Type B pancreatic cell (in vitro differentiated cells): Measurements from ENCODE around the gene WDR37. TPM values are rescaled to one million over a fixed set of nuclear protein-coding genes. Genes with fewer than 3 reads are reported as not detected.

ENCODE experiments used
- DNase-seq: peaks from one replicate; pipeline ENCODE4 v3.0.0; 2021; ENCODE audit warnings: mixed read lengths; ENCODE audit not compliant: unreplicated experiment; ENCODE audit errors: extremely low spot score
- H3K27ac Mint-ChIP-seq: 2 replicates; pipeline ENCODE4 v1.8.0; 2021; ENCODE audit warnings: mild to moderate bottlenecking, mixed read lengths
- H3K27me3 Mint-ChIP-seq: 2 replicates; pipeline ENCODE4 v1.8.0; 2021; ENCODE audit warnings: mixed read lengths
- H3K36me3 Mint-ChIP-seq: 2 replicates; pipeline ENCODE4 v1.8.0; 2021; ENCODE audit warnings: mixed read lengths
- H3K4me1 Mint-ChIP-seq: one replicate; pipeline ENCODE4 v1.8.0; 2021; ENCODE audit warnings: mixed read lengths; ENCODE audit not compliant: unreplicated experiment
- H3K4me3 Mint-ChIP-seq: 2 replicates; pipeline ENCODE4 v1.8.0; 2021; ENCODE audit warnings: mild to moderate bottlenecking, mixed read lengths
- H3K9me3 Mint-ChIP-seq: 2 replicates; pipeline ENCODE4 v1.8.0; 2021; ENCODE audit warnings: mixed read lengths
- CTCF ChIP-seq: fragments of 200-600 bp; sonication (generic); conservative IDR thresholded peaks from 2 replicates; pipeline ENCODE4 v1.5.0; 2021; ENCODE audit warnings: antibody characterized with exemption, mild to moderate bottlenecking
- total RNA-seq: library from RNA; stranded (reverse); gene quantifications from 2 replicates; pipeline ENCODE4 v1.2.1, GENCODE V29; 2021; ENCODE audit warnings: low replicate concordance

Gene WDR37
- total RNA-seq, 1 donor from 2014 or later: 16.2 TPM

DNA sequence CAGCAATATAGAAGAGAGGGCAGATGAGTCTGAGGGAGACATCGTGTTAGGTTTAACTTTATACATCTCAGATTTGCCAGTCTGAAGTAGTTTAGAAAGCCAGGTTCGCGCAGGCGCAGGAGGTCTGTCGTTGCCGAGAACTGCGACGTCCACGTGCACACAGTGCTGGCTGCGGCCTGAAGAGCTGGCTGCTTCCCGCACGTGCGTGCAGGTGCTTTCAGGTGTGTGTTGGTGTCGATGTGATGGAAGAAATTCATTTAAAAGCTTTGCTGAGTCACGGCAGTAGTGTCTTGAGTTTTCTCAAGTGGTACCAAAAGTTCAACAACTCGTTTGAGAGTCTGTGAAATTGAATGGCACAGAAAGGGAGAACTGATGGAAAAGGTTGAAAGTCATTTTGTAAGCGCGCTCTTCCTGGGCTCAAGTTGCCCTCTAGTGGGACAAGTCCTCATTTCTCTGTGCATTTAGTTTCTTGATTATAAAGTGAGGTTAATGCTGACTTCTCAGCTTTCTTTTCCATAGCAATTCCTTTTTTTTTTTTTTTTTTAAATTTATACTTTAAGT is 18.6 kb downstream of the WDR37 start:
- no peak for DNase-seq
- TF ChIP-seq CTCF: peak; percentile 54
- H3K4me3 Mint-ChIP-seq: no peak overlapping the region
- no peak overlapping the region for H3K27ac Mint-ChIP-seq
- H3K4me1 Mint-ChIP-seq: no peaks in the 10 kb centered on the region
- no peaks in the 10 kb centered on the region for H3K27me3 Mint-ChIP-seq
- peaks cover 16% of the 10 kb centered on the region for H3K36me3 Mint-ChIP-seq
- H3K9me3 Mint-ChIP-seq: no peaks in the 10 kb centered on the region

- DNase-seq: no peak
Observed at GRCh38 chr10:1078668-1079067, 22.5 kb downstream of the WDR37 start.

GRCh38 chr10:1083581-1083980 is 27.4 kb downstream of the WDR37 start:
- DNase-seq: no peak
- no peak for TF ChIP-seq CTCF
- Mint-ChIP-seq H3K4me3 (no peak overlapping the region), H3K4me1 (no peaks in the 10 kb centered on the region), H3K36me3 (peaks cover 27% of the 10 kb centered on the region), H3K27ac (no peak overlapping the region), H3K9me3 (no peaks in the 10 kb centered on the region), H3K27me3 (no peaks in the 10 kb centered on the region)

More at GRCh38 chr10:1078668-1079067, 22.5 kb downstream of the WDR37 start:
- Mint-ChIP-seq H3K4me1 (no peaks in the 10 kb centered on the region), H3K27me3 (no peaks in the 10 kb centered on the region), H3K36me3 (peaks cover 20% of the 10 kb centered on the region), H3K9me3 (no peaks in the 10 kb centered on the region), H3K4me3 (no peak overlapping the region), H3K27ac (no peak overlapping the region)
- TF ChIP-seq CTCF: no peak

GRCh38 chr10:1084011-1084950 is 28.1 kb downstream of the WDR37 start:
- Mint-ChIP-seq H3K4me1 (no peaks in the 10 kb centered on the region), H3K27me3 (no peaks in the 10 kb centered on the region), H3K4me3 (no peak overlapping the region), H3K9me3 (no peaks in the 10 kb centered on the region), H3K27ac (no peak overlapping the region), H3K36me3 (peaks cover 26% of the 10 kb centered on the region)
- no peak for DNase-seq
- no peak for TF ChIP-seq CTCF

DNA sequence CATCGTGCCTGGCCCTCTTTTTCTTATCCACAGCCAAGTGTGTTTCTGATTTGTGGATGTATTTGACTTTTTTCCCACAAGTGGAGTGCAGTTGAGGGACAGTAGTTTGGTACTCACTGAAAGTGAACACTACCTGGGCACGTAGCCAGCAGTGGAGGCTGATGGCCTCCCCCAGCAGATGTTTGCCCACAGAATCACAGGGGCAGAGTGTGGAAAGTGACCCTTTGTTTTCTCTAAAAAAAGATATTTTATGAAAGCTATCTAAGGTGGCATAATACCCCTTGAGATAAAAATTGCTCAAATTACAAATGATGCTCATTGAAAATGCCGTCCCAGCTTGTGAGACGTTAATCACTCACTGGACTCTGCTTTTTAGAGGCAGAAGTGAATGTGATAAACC is 29.1 kb downstream of the WDR37 start:
- peaks cover 25% of the 10 kb centered on the region for H3K36me3 Mint-ChIP-seq
- H3K9me3 Mint-ChIP-seq: no peaks in the 10 kb centered on the region
- TF ChIP-seq CTCF: no peak
- no peak overlapping the region for H3K27ac Mint-ChIP-seq
- H3K27me3 Mint-ChIP-seq: no peaks in the 10 kb centered on the region
- peaks cover 3% of the 10 kb centered on the region for H3K4me1 Mint-ChIP-seq
- DNase-seq: no peak
- H3K4me3 Mint-ChIP-seq: no peak overlapping the region
